B cell (primary cell): Measurements from ENCODE around the gene ICAM1. TPM values are rescaled to one million over a fixed set of nuclear protein-coding genes. Genes with fewer than 3 reads are reported as not detected.

ENCODE experiments used
- ATAC-seq: fragments of 200-7000 bp; cut with Tn5 transposase; one replicate; pipeline ENCODE4 v1.10.0; 2021; ENCODE audit warnings: low read depth, mild to moderate bottlenecking, moderate number of reproducible peaks, moderate library complexity
- CTCF ChIA-PET: fragments of 350-600 bp; sonication (Branson Sonifier 250); formaldehyde crosslinking; loops from one replicate; lab custom pipeline; 2021; ENCODE audit warnings: antibody characterized with exemption, inconsistent platforms; lab: Charles Lee
- POLR2A ChIA-PET: fragments of 350-600 bp; sonication (Branson Sonifier 250); formaldehyde crosslinking; loops from one replicate; lab custom pipeline; 2021; ENCODE audit warnings: antibody characterized with exemption; lab: Charles Lee
- DNase-seq: peaks from one replicate; pipeline ENCODE4 v3.0.0; 2013
- H2AFZ ChIP-seq: 2 replicates; pipeline ENCODE4 v1.6.1; 2012; ENCODE audit warnings: mild to moderate bottlenecking, low read depth, low read length; ENCODE audit not compliant: insufficient read depth, poor library complexity, severe bottlenecking
- H3K27ac ChIP-seq, 2 donors: 1 replicate in 1 of 2; 2 replicates in 1 of 2; pipeline ENCODE4 v1.5.1; 2012 to 2013; ENCODE audit warnings: low read length in 2 of 2, mild to moderate bottlenecking in 2 of 2, moderate library complexity in 1 of 2
- H3K27me3 ChIP-seq, 4 experiments: fragments of 200-600 bp in 1 of 4; sonication (generic) in 1 of 4; replicated peaks in 1 of 4; 1 replicate in 2 of 4; 2 replicates in 2 of 4; pipeline versions ENCODE4 v1.6.1 to v1.7.0; 2013 to 2016; ENCODE audit warnings: low read length in 3 of 4, mild to moderate bottlenecking in 2 of 4, mixed read lengths in 1 of 4, moderate library complexity in 1 of 4; ENCODE audit not compliant: insufficient read depth in 4 of 4, control insufficient read depth in 3 of 4; ENCODE audit errors: control extremely low read depth in 1 of 4
- H3K36me3 ChIP-seq, 2 experiments: replicated peaks in 1 of 2; 1 replicate in 1 of 2; 2 replicates in 1 of 2; pipeline versions ENCODE4 v1.6.1 to v1.7.1; 2013; ENCODE audit warnings: low read length in 1 of 2; ENCODE audit not compliant: insufficient read depth in 2 of 2, control insufficient read depth in 1 of 2; ENCODE audit errors: control extremely low read depth in 1 of 2, extremely low read depth in 1 of 2
- H3K4me1 ChIP-seq, 2 donors: fragments of 200-600 bp in 1 of 2; sonication (generic) in 1 of 2; 1 replicate in 1 of 2; 2 replicates in 1 of 2; pipeline versions ENCODE4 v1.5.1 to v1.6.1; 2013 to 2017; ENCODE audit warnings: low read length in 2 of 2; ENCODE audit not compliant: control insufficient read depth in 2 of 2, insufficient read depth in 2 of 2
- H3K4me2 ChIP-seq: replicated peaks from 2 replicates; pipeline ENCODE3; 2012; ENCODE audit warnings: mild to moderate bottlenecking, low read depth, low read length; ENCODE audit not compliant: poor library complexity, severe bottlenecking
- H3K4me3 ChIP-seq, 5 experiments: fragments of 200-600 bp in 1 of 5; sonication (generic) in 1 of 5; 1 replicate in 3 of 5; 2 replicates in 2 of 5; pipeline versions ENCODE4 v1.5.1 to v1.7.0; 2011 to 2016; ENCODE audit warnings: low read length in 4 of 5, mild to moderate bottlenecking in 4 of 5, low read depth in 2 of 5, control low read depth in 1 of 5, moderate library complexity in 1 of 5; ENCODE audit not compliant: insufficient read depth in 1 of 5; ENCODE audit errors: control extremely low read depth in 1 of 5, extremely low read depth in 1 of 5
- H3K79me2 ChIP-seq: fragments of 200-600 bp; sonication (generic); one replicate; pipeline ENCODE4 v1.6.0; 2016; ENCODE audit warnings: low read length; ENCODE audit not compliant: control insufficient read depth, insufficient read depth
- H3K9ac ChIP-seq: fragments of 200-600 bp; sonication (generic); 2 replicates; pipeline ENCODE4 v1.6.1; 2017; ENCODE audit warnings: mild to moderate bottlenecking, low read length, moderate library complexity
- H3K9me3 ChIP-seq, 3 donors: one replicate each; pipeline versions ENCODE4 v1.6.1 to v1.7.1; 2013; ENCODE audit warnings: low read length in 2 of 3; ENCODE audit not compliant: control insufficient read depth in 2 of 3, insufficient read depth in 1 of 3; ENCODE audit errors: control extremely low read depth in 1 of 3
- H4K20me1 ChIP-seq: 2 replicates; pipeline ENCODE4 v1.6.0; 2012; ENCODE audit warnings: mild to moderate bottlenecking, low read length; ENCODE audit not compliant: insufficient read depth, control insufficient read depth, poor library complexity, severe bottlenecking
- H3K27ac Mint-ChIP-seq: one replicate; pipeline ENCODE4 v1.8.0; 2021; ENCODE audit warnings: mixed read lengths
- H3K27me3 Mint-ChIP-seq: one replicate; pipeline ENCODE4 v1.8.0; 2021; ENCODE audit warnings: mixed read lengths
- H3K4me1 Mint-ChIP-seq: one replicate; pipeline ENCODE4 v1.8.0; 2021; ENCODE audit warnings: mixed read lengths
- H3K4me3 Mint-ChIP-seq: one replicate; pipeline ENCODE4 v1.8.0; 2021; ENCODE audit warnings: mixed read lengths
- H3K9me3 Mint-ChIP-seq: one replicate; pipeline ENCODE4 v1.8.0; 2022; ENCODE audit warnings: mixed read lengths; ENCODE audit not compliant: insufficient read depth
- CTCF ChIP-seq: fragments of 200-600 bp; IDR thresholded peaks from one replicate; pipeline ENCODE4 v1.8.0; 2022; ENCODE audit warnings: antibody characterized with exemption, mild to moderate bottlenecking
- EZH2 ChIP-seq: IDR thresholded peaks from 2 replicates; pipeline ENCODE4 v1.6.1; 2012; ENCODE audit warnings: borderline replicate concordance, low read depth, mild to moderate bottlenecking, moderate library complexity, low read length; ENCODE audit not compliant: insufficient read depth, poor library complexity, severe bottlenecking
- WGBS: methylation state at CpG from one replicate; pipeline ENCODE4 v1.1.5; 2013; ENCODE audit warnings: missing lambda C conversion rate; ENCODE audit not compliant: insufficient coverage; 5-methylcytosine and 5-hydroxymethylcytosine counted together
- intact Hi-C: fragments of 100-400 bp; cut with micrococcal nuclease; formaldehyde crosslinking; loops from one replicate; pipeline ENCODE4 v1.10.0; 2022
- polyA plus RNA-seq: library from polyadenylated mRNA; depleted of rRNA; stranded (reverse); fragments of >200 nt; gene quantifications from 2 replicates; pipeline ENCODE4 v1.2.3, GENCODE V29; 2012
- total RNA-seq, 2 donors: library from RNA; stranded (reverse); fragments of 120-200 nt in 1 of 2; gene quantifications; 1 replicate in 1 of 2; 2 replicates in 1 of 2; pipeline versions ENCODE4 v1.2.3 to v1.2.4, GENCODE V29; 2013 to 2022

The ICAM1 gene
- total and polyA plus RNA-seq, 2 donors (not counting 1 experiment from before 2014, with no cell fraction given): 7.3 to 11.9 TPM

- no peaks in the 10 kb centered on the region for H3K9me3 Mint-ChIP-seq
- WGBS: 92% methylated on average over 9 of the region's 13 CpGs
- POLR2A ChIA-PET: interaction anchor here (0.5 to 0.6 kb wide), 3 partner anchors 15 to 91 kb away, joined by 3 to 5 read pairs (median 3); no protein-coding TSS in a partner anchor
These were observed 48.1 kb downstream of the ICAM1 start for GRCh38 chr19:10318807-10319682.

More at GRCh38 chr19:10318807-10319682, 48.1 kb downstream of the ICAM1 start:
- Histone ChIP-seq H3K4me1 (peaks cover 6 to 20% of the 10 kb centered on the region in 2 donors), H2AFZ (no peak overlapping the region), H3K79me2 (peaks cover 10% of the 10 kb centered on the region), H3K9ac (no peak overlapping the region), H3K27me3 (no peaks in the 10 kb centered on the region), H3K36me3 (peaks cover 0 to 46% of the 10 kb centered on the region in 2 experiments), H3K4me2 (no peak overlapping the region), H3K27ac (no peak overlapping the region), H3K9me3 (no peaks in the 10 kb centered on the region), H4K20me1 (peaks cover 22% of the 10 kb centered on the region), H3K4me3 (no peak overlapping the region)
- ATAC-seq (no peak), DNase-seq (no peak)
- peaks cover 14% of the 10 kb centered on the region for H3K4me1 Mint-ChIP-seq
- H3K27me3 Mint-ChIP-seq: no peaks in the 10 kb centered on the region
- no peak overlapping the region for H3K27ac Mint-ChIP-seq
- no peak overlapping the region for H3K4me3 Mint-ChIP-seq
- intact Hi-C loops: no loop called here
- TF ChIP-seq CTCF: no peak
- TF ChIP-seq EZH2: no peak
- CTCF ChIA-PET: no interaction called here
